Vagina (tissue), 2 donors: ENCODE results near the gene RPL32.

Experiments
- CTCF ChIP-seq, 3 experiments: fragments of 450-650 bp in 2 of 3; fragments of 200-600 bp in 1 of 3; sonication (generic) in 1 of 3; IDR thresholded peaks; one replicate each; pipeline ENCODE4 v1.5.1; 2017 to 2019; ENCODE audit warnings: antibody characterized with exemption in 3 of 3, mild to moderate bottlenecking in 2 of 3, moderate library complexity in 2 of 3
- POLR2A ChIP-seq, 2 donors: fragments of 450-650 bp; IDR thresholded peaks; one replicate each; pipeline ENCODE4 v1.6.1; 2017; ENCODE audit warnings: antibody characterized with exemption in 2 of 2, mild to moderate bottlenecking in 2 of 2, moderate library complexity in 2 of 2
- POLR2AphosphoS5 ChIP-seq, 2 donors: sonication (generic); formaldehyde crosslinking; IDR thresholded peaks; one replicate each; pipeline ENCODE4 v1.9.0; 2017; ENCODE audit warnings: antibody characterized with exemption in 2 of 2, mild to moderate bottlenecking in 2 of 2, low read depth in 1 of 2; ENCODE audit not compliant: insufficient read depth in 1 of 2

DNA sequence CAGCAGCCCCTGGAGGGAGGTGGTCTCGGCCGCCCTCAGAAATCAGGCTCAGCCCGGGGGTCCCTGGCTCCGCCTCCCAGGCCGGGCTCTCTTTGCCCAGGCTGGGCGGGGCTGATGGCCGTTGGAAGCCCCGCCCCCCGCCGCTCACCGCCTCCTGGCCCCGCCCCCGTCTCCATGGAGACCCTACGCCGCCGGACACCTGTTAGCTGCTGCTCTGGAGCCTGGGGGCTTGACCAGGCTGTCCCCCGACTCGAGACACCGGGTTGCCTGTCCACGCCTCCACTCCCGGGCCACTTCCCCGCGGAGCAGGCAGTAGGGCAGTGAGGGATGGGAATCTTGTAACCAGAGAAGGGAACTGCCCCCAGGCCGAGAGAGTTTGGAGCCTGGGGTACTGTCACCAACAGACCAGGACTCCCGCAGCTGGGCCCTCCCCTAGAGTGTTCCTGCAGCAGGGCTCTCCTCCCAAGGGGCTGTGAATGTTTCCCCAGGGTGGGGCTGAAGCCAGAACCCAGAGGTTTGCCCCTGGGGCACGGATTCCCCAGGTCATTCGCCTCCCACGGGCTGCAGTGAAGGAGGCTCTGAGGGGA, 27.8 kb upstream of the RPL32 start:
- TF ChIP-seq CTCF (IDR thresholded peaks at IDR 0.05), result no peak
- no peak for TF ChIP-seq POLR2AphosphoS5 (IDR thresholded peaks at IDR 0.05; ENCODE audit: insufficient read depth in 1 of 2, low read depth in 1 of 2)
- TF ChIP-seq POLR2A (IDR thresholded peaks at IDR 0.05), result no peak
